Brain microvascular endothelial cell (primary cell): ENCODE data around the gene TAS2R40.

ENCODE experiments used
- DNase-seq: peaks from one replicate; pipeline ENCODE4 v3.0.0-alpha.2; 2020
- H3K27ac ChIP-seq: fragments of 250-450 bp; sonication (Bioruptor Pico); 2 replicates; pipeline ENCODE4 v1.5.1; 2020; ENCODE audit warnings: mild to moderate bottlenecking, moderate library complexity
- H3K27me3 ChIP-seq: fragments of 250-450 bp; sonication (Bioruptor Pico); replicated peaks from 2 replicates; pipeline ENCODE4 v1.5.1; 2020; ENCODE audit warnings: mild to moderate bottlenecking
- H3K36me3 ChIP-seq: fragments of 250-450 bp; sonication (Bioruptor Pico); replicated peaks from 2 replicates; pipeline ENCODE4 v1.5.1; 2020; ENCODE audit warnings: mild to moderate bottlenecking
- H3K4me3 ChIP-seq: 2 replicates; pipeline ENCODE4 v1.5.1; 2011; ENCODE audit warnings: low read depth, mild to moderate bottlenecking, control low read depth, low read length, moderate library complexity
- in situ Hi-C: cut with HindIII; loops from 2 replicates; pipeline ENCODE4 v1.10.0; 2017; ENCODE audit warnings: low sequenced_read_pairs, low pct_ligation_motif_present
- TF ChIP-seq, protein P1 (sequence below): IDR thresholded peaks from 2 replicates; pipeline ENCODE4 v1.5.1; 2011; ENCODE audit warnings: low read depth, mild to moderate bottlenecking, moderate library complexity, low read length, control low read depth, inconsistent platforms; ENCODE audit errors: missing control alignments

TAS2R40 gene

DNA sequence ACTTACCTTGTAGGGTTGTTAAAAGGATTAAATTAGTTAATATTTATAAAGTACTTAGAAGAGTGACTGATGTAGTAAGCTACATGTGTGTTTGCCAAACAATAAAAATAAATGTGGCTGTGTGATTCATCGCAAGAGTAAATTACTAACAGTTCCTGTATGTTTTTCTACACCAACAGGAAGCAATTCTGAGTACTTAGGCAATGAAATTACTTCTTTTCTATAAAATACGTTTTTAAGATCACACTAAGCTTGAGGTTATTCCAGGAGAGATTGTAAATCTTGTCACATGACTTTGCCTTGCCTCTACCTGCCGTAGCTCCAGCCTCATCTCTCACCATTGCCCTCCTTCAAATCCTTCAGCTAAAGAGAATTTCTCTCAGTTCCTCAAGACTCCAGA, 23.3 kb downstream of the TAS2R40 start:
- H3K27me3 ChIP-seq, result no peaks in the 10 kb centered on the region
- in situ Hi-C loops, result no loop called here
- TF ChIP-seq, protein P1, sequence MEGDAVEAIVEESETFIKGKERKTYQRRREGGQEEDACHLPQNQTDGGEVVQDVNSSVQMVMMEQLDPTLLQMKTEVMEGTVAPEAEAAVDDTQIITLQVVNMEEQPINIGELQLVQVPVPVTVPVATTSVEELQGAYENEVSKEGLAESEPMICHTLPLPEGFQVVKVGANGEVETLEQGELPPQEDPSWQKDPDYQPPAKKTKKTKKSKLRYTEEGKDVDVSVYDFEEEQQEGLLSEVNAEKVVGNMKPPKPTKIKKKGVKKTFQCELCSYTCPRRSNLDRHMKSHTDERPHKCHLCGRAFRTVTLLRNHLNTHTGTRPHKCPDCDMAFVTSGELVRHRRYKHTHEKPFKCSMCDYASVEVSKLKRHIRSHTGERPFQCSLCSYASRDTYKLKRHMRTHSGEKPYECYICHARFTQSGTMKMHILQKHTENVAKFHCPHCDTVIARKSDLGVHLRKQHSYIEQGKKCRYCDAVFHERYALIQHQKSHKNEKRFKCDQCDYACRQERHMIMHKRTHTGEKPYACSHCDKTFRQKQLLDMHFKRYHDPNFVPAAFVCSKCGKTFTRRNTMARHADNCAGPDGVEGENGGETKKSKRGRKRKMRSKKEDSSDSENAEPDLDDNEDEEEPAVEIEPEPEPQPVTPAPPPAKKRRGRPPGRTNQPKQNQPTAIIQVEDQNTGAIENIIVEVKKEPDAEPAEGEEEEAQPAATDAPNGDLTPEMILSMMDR, result no peak
- no peak for DNase-seq
- H3K27ac ChIP-seq, result no peak overlapping the region
- no peak overlapping the region for H3K4me3 ChIP-seq
- no peaks in the 10 kb centered on the region for H3K36me3 ChIP-seq

DNA sequence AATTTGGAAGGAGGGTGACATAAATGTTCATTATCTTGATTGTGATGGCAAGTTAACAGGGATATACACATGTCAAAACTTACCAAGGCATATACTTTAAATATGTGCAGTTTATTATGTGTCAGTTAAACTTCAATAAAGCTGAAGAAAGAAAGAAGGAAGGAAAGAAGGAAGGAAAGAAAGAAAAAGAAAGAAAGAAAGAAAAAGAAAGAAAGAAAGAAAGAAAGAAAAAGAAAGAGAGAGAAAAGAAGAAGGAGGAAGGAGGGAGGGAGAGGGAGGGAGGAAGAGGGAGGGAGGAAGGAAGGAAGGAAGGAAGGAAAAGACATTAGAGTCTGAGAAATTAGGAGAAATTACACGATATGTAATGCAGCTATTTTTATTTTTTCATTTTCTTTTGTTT, 25.5 kb downstream of the TAS2R40 start:
- DNase-seq, result no peak
- Histone ChIP-seq H3K4me3 (no peak overlapping the region), H3K36me3 (no peaks in the 10 kb centered on the region), H3K27ac (no peak overlapping the region), H3K27me3 (no peaks in the 10 kb centered on the region)
- TF ChIP-seq, protein P1, result no peak
- in situ Hi-C loops, result no loop called here

DNA sequence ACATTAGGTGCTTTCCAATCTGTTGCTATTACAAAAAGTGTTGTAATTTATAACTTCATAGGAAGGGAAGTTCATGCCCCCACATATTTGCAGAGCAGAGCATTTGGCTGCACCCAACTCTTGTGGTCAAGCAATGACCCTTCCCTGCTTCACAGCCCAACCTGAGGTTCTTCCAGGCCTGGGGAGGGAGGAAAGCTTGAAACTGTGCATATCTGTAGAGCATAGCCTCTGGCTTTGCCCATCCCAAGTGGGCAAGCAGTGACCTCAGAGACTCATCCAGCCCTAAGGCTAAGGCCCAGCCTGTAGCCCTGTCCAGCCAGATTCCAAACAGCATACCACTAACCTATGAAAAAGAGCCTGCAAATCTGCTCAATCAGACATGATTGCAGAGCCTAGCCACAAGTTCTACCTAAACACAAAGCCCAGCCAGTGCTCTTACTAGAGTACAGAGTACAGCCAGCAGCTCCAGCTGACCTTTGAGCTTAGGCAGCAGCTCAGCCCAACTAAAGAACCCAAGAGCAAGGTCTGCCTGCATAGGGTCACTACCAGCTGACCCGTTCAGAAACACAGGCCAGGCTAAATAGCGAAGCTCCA, 27.0 kb downstream of the TAS2R40 start:
- Histone ChIP-seq H3K27me3 (no peaks in the 10 kb centered on the region), H3K36me3 (no peaks in the 10 kb centered on the region), H3K27ac (no peak overlapping the region), H3K4me3 (no peak overlapping the region)
- TF ChIP-seq, protein P1, result no peak
- DNase-seq, result no peak
- in situ Hi-C loops, result no loop called here

DNA sequence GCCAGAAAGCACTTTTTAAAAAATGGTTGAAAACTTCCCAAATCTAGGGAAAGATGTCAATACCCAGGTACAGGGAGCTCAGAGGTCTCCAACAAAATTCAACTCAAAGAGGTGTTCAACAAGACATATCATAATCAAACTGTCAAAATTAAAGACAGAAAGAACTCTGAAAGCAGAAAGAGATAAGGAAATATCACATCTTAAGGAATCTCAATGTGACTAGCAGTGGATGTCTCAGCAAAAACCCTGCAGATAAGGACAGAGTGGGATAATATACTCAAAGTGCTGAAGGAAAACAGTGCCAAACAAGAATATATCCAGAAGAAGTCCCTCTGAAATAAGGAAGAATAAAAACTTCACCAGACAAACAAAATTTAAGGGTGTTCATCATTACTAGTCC, 28.4 kb downstream of the TAS2R40 start:
- TF ChIP-seq, protein P1, result no peak
- Histone ChIP-seq H3K4me3 (no peak overlapping the region), H3K27me3 (no peaks in the 10 kb centered on the region), H3K27ac (no peak overlapping the region), H3K36me3 (no peaks in the 10 kb centered on the region)
- DNase-seq, result no peak
- in situ Hi-C loops, result no loop called here

DNA sequence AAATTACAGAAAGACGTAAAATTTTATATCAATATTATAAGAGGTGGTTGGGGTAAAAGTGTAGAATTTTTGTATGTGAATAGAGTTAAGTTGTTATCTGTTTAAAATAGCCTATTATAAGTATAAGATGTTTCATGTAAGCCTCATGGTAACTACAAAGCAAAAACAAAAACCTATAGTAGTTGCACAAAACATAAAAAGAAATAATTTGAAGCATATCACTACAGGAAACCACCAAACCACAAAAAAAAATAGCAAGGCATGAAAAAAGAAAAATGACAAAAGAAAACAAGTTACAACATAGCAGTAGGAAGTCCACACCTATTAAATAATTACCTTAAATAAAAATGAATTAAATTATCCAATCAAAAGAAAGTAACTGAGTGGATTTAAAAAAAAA, 29.0 kb downstream of the TAS2R40 start:
- Histone ChIP-seq H3K36me3 (no peaks in the 10 kb centered on the region), H3K4me3 (no peak overlapping the region), H3K27me3 (no peaks in the 10 kb centered on the region), H3K27ac (no peak overlapping the region)
- TF ChIP-seq, protein P1, result no peak
- DNase-seq, result no peak
- in situ Hi-C loops, result no loop called here

DNA sequence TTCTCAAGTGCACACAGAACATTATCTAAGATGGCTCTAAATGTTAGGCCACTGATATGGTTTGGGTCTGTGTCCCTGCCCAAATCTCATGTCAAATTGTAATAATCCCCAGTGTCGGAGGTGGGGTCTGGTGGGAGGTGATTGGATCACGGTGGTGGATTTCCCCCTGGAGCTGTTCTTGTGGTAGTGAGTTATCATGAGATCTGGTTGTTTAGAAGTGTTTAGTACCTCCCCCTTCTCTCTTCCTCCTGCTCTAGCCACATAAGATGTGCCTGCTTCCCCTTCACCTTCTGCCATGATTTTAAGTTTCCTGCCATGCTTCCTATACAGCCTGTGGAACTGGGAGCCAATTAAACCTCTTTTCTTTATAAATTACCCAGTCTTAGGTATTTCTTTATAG, 30.2 kb downstream of the TAS2R40 start:
- H3K27ac ChIP-seq, result no peak overlapping the region
- in situ Hi-C loops, result no loop called here
- no peak for DNase-seq
- H3K36me3 ChIP-seq, result no peaks in the 10 kb centered on the region
- H3K27me3 ChIP-seq, result no peaks in the 10 kb centered on the region
- TF ChIP-seq, protein P1, result no peak
- H3K4me3 ChIP-seq, result no peak overlapping the region
